Measurements from ENCODE around the gene ADAMTS7.
"Not testable (repeated sequence)": the region's sequence is repeated elsewhere in the genome, so short reads cannot be mapped to it uniquely, and the experiment has no call there.

The ADAMTS7 gene

DNA sequence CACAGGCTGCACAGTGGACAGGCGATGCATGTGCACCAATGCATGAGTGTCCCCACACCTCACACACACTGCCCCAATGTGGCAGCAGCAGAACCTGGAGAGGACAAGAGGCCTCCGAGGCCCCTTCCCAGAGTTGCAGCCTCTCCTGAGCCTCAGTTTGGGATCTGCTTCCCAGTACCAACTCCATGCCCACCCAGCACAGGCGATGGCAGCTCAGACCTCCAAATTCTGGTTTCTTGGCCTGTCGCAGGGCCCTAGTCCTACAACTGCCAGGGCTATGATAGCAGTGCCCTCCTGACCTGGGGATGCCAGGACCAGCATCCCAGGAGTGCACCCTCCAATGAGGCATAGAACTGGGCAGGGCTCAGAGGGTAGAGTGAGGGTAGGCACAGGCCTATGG is 19.9 kb downstream of the ADAMTS7 start:
- Histone ChIP-seq H3K36me3 (replicated peaks) (peaks cover 2% of the 10 kb centered on the region), H3K4me3 (ENCODE audit: low read depth, low read length) (no peak overlapping the region), H3K27ac (no peak overlapping the region), H3K27me3 (replicated peaks) (no peaks in the 10 kb centered on the region)
- DNase-seq, result no peak
- TF ChIP-seq, protein P1, sequence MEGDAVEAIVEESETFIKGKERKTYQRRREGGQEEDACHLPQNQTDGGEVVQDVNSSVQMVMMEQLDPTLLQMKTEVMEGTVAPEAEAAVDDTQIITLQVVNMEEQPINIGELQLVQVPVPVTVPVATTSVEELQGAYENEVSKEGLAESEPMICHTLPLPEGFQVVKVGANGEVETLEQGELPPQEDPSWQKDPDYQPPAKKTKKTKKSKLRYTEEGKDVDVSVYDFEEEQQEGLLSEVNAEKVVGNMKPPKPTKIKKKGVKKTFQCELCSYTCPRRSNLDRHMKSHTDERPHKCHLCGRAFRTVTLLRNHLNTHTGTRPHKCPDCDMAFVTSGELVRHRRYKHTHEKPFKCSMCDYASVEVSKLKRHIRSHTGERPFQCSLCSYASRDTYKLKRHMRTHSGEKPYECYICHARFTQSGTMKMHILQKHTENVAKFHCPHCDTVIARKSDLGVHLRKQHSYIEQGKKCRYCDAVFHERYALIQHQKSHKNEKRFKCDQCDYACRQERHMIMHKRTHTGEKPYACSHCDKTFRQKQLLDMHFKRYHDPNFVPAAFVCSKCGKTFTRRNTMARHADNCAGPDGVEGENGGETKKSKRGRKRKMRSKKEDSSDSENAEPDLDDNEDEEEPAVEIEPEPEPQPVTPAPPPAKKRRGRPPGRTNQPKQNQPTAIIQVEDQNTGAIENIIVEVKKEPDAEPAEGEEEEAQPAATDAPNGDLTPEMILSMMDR (IDR thresholded peaks at IDR 0.05; ENCODE audit: low read depth, low read length, missing control alignments), result no peak
- in situ Hi-C loops (cut with HindIII; ENCODE audit: low pct_ligation_motif_present, low sequenced_read_pairs), result no loop called here

DNA sequence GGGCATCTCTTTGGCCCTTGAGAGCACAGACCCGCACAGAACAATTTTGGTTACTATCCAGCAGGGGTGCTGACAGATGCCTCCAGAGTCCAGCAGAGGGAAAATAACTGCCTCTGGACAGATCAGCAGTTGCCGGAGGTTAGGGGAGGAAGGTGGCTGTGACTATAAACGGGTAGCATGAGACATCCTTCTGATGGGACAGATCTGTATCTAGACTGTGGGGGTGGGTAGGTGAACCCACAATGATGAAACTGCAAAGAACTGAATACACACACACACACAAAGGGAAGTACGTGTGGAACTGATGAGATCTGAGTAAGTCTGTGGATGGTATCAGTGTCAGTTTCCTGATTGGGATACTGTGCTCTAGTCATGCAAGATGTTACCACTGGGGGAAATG is 21.2 kb downstream of the ADAMTS7 start:
- H3K27ac ChIP-seq, result no peak overlapping the region
- in situ Hi-C loops (cut with HindIII; ENCODE audit: low pct_ligation_motif_present, low sequenced_read_pairs), result no loop called here
- H3K4me3 ChIP-seq (ENCODE audit: low read depth, low read length), result no peak overlapping the region
- H3K36me3 ChIP-seq (replicated peaks), result peaks cover 2% of the 10 kb centered on the region
- H3K27me3 ChIP-seq (replicated peaks), result no peaks in the 10 kb centered on the region
- TF ChIP-seq, protein P1 (IDR thresholded peaks at IDR 0.05; ENCODE audit: low read depth, low read length, missing control alignments), result no peak
- DNase-seq, result no peak

DNA sequence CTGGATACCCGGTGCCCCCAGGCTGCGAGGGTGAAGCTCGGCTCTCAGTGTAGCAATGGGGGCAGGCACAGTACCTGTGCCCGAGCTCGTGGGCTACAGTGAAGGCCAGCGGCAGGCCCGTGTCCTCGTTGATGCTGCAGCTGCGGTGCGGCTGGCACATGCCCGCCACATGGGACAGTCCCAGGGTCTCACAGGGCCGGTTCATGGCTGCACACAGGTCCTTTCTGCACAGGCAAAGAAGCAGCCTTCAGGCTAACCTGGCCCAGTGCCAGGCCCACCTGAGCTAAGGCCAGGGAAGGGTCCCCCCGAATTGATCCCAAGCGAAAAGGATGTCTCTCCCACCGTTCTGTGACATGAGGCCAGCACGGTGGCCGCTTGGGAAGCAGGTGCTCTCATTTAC is 21.6 kb downstream of the ADAMTS7 start:
- Histone ChIP-seq H3K4me3 (ENCODE audit: low read depth, low read length) (no peak overlapping the region), H3K27ac (no peak overlapping the region), H3K27me3 (replicated peaks) (no peaks in the 10 kb centered on the region), H3K36me3 (replicated peaks) (peaks cover 2% of the 10 kb centered on the region)
- no peak for DNase-seq
- TF ChIP-seq, protein P1 (IDR thresholded peaks at IDR 0.05; ENCODE audit: low read depth, low read length, missing control alignments), result no peak
- in situ Hi-C loops (cut with HindIII; ENCODE audit: low pct_ligation_motif_present, low sequenced_read_pairs), result no loop called here

DNA sequence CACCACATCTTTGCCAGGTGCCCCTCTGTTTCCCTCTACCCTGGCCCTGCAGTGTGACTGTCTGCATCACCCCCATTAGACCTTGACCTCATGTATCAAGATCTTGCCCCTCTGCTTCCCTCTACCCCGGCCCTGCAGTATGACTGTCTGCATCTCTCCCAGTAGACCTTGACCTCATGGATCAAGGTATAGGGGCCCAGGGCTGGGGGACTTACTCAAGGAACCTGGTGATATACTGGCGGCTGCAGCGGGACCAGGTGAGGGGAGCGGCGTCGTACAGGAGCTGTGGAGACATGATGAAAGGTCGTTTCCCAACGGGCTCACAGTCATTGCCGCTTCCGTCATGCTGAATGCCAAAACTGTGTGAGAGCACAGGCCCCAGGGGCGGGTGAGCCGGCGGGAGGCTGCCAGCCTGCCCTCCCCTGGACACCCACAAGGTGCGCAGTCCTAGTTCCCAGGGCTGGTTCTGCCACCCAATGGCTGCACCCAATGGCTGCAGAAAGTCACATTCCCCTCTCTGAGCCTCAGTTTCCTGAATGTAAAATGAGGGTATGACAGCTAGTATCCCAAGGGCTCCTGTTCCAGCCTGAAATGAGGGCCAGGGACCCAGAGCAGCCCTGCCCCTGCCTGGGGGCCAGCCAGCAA is 23.1 kb downstream of the ADAMTS7 start:
- Histone ChIP-seq H3K27ac (no peak overlapping the region), H3K36me3 (replicated peaks) (peaks cover 2% of the 10 kb centered on the region), H3K4me3 (ENCODE audit: low read depth, low read length) (no peak overlapping the region), H3K27me3 (replicated peaks) (no peaks in the 10 kb centered on the region)
- in situ Hi-C loops (cut with HindIII; ENCODE audit: low pct_ligation_motif_present, low sequenced_read_pairs), result no loop called here
- no peak for DNase-seq
- TF ChIP-seq, protein P1 (IDR thresholded peaks at IDR 0.05; ENCODE audit: low read depth, low read length, missing control alignments), result no peak

DNA sequence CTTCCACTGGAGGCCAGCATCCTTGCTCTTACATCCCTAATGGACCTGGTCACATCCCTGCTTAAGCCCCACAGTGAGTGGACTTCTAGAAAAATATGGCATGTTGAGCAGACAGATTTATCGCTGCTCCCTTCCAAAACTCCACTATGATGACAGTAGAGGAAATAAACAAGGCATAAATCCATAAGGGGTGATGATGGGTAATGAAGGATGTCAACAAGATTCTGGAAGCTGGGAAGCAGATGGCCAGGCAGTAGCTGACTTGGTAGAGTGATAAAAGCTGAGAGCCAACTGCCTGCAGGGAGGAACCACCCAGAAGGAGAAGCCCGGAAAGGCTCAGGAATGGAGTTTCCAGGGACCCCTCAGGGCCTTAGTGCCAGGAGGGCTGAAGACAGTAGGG is 28.9 kb downstream of the ADAMTS7 start:
- H3K4me3 ChIP-seq (ENCODE audit: low read depth, low read length); in situ Hi-C loops (cut with HindIII; ENCODE audit: low pct_ligation_motif_present, low sequenced_read_pairs); H3K36me3 ChIP-seq (replicated peaks); H3K27me3 ChIP-seq (replicated peaks); DNase-seq; H3K27ac ChIP-seq: not testable (repeated sequence)

DNA sequence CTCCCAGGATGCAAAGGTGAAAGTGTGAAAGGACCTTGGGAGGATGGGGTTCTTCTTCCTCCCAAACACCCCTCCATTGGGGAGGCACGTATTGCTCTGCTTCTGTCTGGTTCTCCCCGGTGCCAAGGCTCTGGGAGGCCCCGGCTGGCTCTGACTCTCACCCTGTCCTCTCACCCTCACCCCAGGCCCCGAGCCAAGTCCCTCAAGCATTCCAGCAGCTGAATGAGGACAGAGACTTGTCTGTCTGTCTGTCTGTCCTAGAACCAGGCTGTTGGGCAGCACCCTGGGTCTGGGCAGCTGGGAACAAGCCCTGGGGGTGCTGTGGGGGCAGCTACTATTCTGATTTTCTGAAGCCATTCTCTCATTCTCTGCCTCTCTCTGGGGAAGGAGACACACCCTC is 29.9 kb downstream of the ADAMTS7 start:
- H3K36me3 ChIP-seq (replicated peaks); H3K27ac ChIP-seq; H3K27me3 ChIP-seq (replicated peaks); H3K4me3 ChIP-seq (ENCODE audit: low read depth, low read length); DNase-seq; in situ Hi-C loops (cut with HindIII; ENCODE audit: low pct_ligation_motif_present, low sequenced_read_pairs): not testable (repeated sequence)

DNA sequence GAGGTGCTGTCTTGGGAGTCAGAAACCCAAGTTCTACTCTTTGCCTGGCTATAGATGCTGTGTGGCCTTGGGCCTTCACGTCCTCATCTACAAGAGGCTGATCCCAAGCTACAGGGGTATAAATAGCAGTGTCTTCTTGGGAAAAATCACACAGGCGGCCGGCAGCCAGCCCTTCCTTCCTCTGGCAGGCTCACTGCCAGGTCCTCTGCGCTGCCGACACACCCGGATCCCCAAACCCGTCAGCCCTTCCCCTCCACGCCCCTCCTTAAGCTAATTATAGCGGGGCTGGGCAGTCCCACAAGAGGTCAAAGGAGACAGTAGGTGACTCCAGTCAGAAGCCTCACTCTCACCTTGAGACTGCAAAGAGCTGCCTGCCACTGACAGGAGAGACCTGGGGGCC is 31.3 kb downstream of the ADAMTS7 start:
- DNase-seq; in situ Hi-C loops (cut with HindIII; ENCODE audit: low pct_ligation_motif_present, low sequenced_read_pairs); H3K36me3 ChIP-seq (replicated peaks); H3K4me3 ChIP-seq (ENCODE audit: low read depth, low read length); H3K27ac ChIP-seq; H3K27me3 ChIP-seq (replicated peaks): not testable (repeated sequence)

DNA sequence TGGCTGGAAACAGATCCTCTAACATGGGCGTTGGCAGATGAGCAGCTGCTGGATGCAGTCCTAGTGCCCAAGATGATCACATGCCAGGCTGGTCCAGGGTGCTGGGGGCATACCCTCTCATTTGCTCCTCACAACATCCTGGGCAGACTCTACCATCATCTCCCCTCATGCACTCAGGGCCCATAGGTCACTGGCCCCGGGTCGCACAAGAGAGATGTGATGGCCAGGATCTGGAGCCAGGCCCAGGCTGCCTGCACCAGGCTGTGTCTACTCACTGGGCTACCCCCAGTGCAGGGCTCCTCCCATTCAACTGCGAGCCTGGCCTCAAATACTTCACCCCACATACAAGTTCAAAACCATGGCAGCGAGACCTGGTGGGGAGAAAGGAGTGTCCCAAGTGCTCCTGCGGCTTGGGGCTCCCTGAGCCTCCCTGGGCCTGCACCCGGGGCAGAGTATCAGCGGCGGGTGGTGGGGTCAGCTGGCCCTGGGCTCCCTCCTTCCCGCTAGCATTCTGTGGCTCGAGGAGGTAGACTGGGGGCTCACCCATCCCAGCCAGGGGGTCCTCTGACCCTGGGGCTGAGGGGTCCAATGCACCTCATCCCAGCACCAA is 32.0 kb downstream of the ADAMTS7 start:
- in situ Hi-C loops (cut with HindIII; ENCODE audit: low pct_ligation_motif_present, low sequenced_read_pairs), result not testable (repeated sequence)

More for the DNA sequence above, 32.0 kb downstream of the ADAMTS7 start:
- not testable (repeated sequence) for H3K36me3 ChIP-seq (replicated peaks); H3K27ac ChIP-seq; DNase-seq; H3K4me3 ChIP-seq (ENCODE audit: low read depth, low read length); H3K27me3 ChIP-seq (replicated peaks)
